ENCODE measurements around the gene FEZ2.

FEZ2 gene

GRCh38 chr2:36530178-36530982 lies 67.6 kb downstream of the FEZ2 start:
- DNase-seq (ENCODE audit: low read depth in 2 of 2), result no peak

- DNase-seq (ENCODE audit: low read depth in 2 of 2), result no peak
Measured at GRCh38 chr2:36528766-36529392, 69.1 kb downstream of the FEZ2 start.

GRCh38 chr2:36528274-36528673 lies 69.7 kb downstream of the FEZ2 start:
- DNase-seq (ENCODE audit: low read depth in 2 of 2), result no peak

- DNase-seq (ENCODE audit: low read depth in 2 of 2), result no peak
Measured at GRCh38 chr2:36526226-36526625, 71.7 kb downstream of the FEZ2 start.

- DNase-seq (ENCODE audit: low read depth in 2 of 2), result no peak
Measured at GRCh38 chr2:36525245-36525644, 72.7 kb downstream of the FEZ2 start.

GRCh38 chr2:36523153-36523552 lies 74.8 kb downstream of the FEZ2 start:
- no peak for DNase-seq (ENCODE audit: low read depth in 2 of 2)

GRCh38 chr2:36520431-36520830 lies 77.5 kb downstream of the FEZ2 start:
- no peak for DNase-seq (ENCODE audit: low read depth in 2 of 2)

GRCh38 chr2:36516136-36516870 lies 81.7 kb downstream of the FEZ2 start:
- DNase-seq (ENCODE audit: low read depth in 2 of 2), result no peak

GRCh38 chr2:36515538-36515937 lies 82.4 kb downstream of the FEZ2 start:
- DNase-seq (ENCODE audit: low read depth in 2 of 2), result no peak

GRCh38 chr2:36513661-36514060 lies 84.3 kb downstream of the FEZ2 start:
- DNase-seq (ENCODE audit: low read depth in 2 of 2), result no peak

GRCh38 chr2:36512705-36513104 lies 85.3 kb downstream of the FEZ2 start:
- no peak for DNase-seq (ENCODE audit: low read depth in 2 of 2)

- no peak for DNase-seq (ENCODE audit: low read depth in 2 of 2)
Measured at GRCh38 chr2:36511858-36512603, 85.9 kb downstream of the FEZ2 start.

- DNase-seq (ENCODE audit: low read depth in 2 of 2), result no peak
Measured at GRCh38 chr2:36509075-36509474, 88.9 kb downstream of the FEZ2 start.

- DNase-seq (ENCODE audit: low read depth in 2 of 2), result peak; percentile 2
Measured at GRCh38 chr2:36507408-36507812, 90.6 kb downstream of the FEZ2 start.
